Activated CD8-positive, alpha-beta memory T cell treated with anti-CD3 and anti-CD28 coated beads for 1 hour (primary cell): ENCODE measurements around the gene BICRAL.
"Not testable (repeated sequence)": the region's sequence is repeated elsewhere in the genome, so short reads cannot be mapped to it uniquely, and the experiment has no call there.

Source experiments
- DNase-seq, 2 donors: peaks; one replicate each; pipeline ENCODE4 v3.0.0-alpha.2; 2020; ENCODE audit warnings: low read depth in 1 of 2; ENCODE audit errors: extremely low read depth in 1 of 2

The BICRAL gene

DNA sequence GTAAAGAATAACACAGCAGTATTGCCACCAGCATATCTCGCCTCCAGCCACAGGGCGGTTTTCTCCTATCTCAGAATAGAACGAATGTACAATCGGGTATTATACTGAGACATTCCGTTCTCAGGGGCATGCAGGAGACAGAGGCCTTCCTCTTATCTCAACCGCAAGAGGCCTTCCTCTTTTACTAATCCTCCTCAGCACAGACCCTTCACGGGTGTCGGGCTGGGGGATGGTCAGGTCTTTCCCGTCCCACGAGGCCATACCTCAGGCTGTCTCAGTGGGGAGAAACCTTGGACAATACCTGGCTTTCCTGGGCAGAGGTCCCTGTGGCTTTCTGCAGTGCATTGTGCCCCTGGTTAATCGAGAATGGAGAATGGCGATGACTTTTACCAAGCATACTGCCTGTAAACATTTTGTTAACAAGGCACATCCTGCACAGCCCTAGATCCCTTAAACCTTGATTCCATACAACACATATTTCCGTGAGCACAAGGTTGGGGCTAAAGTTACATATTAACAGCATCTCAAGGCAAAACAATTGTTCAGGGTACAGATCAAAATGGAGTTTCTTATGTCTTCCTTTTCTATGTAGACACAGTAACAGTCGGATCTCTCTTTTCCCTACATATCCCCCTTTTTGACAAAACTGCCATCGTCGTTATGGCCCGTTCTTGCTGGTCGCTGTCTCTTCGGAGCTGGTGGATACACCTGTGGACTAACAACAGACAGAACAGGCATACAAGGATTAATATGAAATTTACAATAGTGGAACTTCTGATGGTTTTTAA, 112.4 kb downstream of the BICRAL start:
- not testable (repeated sequence) for DNase-seq

DNA sequence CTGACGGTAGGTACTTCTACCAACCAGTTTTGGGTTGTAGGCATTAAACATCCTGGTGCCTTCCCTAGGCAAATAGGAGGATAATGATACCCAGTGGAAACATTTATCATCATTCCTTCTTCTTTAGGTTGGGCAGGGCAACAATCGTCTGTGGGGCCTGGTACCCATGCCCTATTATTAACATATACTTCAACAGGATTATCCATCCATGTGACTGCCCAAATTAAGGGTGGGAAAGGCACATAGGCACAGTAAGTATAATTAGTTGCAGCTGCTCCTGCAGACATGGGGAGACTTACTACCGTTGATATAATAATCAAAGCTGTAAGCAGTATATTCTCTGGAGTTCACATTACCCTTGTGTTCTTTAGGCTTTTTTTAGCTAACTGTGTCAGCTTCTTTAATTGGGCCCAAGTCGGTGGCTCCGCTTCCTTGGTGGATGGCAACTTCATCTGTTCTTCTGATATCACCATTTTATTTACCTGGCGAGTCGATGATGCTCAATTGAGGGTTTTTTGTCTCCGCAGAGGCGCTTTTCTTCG, 114.4 kb downstream of the BICRAL start:
- no peak for DNase-seq

DNA sequence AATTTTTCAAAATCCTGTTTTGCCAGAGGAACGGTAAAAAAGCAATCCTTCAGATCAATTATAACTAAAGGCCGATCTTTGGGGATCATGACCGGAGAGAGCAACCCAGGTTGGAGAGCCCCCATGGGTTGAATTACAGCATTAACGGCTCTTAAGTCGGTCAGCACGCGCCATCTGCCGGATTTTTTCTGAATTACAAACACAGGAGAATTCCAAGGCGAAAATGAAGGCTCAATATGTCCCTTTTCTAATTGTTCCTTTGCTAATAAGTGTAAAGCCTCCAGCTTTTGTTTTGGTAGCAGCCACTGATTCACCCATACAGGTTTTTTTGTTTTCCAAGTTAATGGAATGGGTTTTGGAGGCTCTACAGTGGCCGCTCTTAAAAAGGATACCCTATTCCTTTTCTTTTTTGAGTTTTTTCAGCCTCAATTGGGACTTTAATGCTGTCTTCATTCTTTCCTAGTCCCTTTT, 117.1 kb downstream of the BICRAL start:
- DNase-seq, result peak; percentile 38 to 54

DNA sequence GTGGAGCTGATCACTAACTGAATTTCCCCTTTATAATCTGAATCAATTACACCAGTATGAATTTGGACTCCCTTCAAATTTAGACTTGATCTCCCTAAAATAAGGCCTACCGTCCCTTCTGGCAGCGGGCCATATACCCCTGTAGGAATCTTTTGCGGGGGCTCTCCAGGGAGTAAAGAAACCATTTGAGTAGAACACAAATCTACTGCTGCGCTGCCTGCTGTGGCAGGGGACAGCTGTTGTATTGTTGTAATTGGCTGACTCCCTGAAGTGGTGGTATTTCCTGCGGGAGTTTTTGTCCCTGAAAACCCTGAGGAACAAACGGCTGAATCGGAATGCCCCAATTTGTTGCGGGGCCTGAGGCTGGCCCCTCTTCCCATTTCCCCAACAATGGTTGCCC, 118.0 kb downstream of the BICRAL start:
- no peak for DNase-seq

DNA sequence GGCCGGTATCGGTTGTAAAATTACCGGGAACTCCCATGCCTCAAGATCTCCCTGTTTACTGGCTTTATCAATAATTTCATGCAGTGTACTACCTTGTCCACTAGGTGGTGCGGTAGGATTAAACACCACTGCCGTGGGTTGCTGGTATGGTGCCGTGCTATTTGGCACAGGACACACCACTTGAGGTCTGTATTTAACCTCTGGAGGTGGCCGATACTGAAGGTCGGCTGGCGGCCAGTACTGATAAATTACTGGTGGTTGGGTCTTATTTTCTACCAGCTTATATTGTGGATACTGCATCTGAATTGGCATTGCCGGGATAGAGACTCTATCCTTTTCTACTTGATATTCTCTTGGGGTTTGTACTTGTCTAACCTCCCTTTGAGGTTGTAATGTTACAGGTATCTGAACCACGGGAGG, 119.7 kb downstream of the BICRAL start:
- peak; percentile 33 to 37 for DNase-seq

DNA sequence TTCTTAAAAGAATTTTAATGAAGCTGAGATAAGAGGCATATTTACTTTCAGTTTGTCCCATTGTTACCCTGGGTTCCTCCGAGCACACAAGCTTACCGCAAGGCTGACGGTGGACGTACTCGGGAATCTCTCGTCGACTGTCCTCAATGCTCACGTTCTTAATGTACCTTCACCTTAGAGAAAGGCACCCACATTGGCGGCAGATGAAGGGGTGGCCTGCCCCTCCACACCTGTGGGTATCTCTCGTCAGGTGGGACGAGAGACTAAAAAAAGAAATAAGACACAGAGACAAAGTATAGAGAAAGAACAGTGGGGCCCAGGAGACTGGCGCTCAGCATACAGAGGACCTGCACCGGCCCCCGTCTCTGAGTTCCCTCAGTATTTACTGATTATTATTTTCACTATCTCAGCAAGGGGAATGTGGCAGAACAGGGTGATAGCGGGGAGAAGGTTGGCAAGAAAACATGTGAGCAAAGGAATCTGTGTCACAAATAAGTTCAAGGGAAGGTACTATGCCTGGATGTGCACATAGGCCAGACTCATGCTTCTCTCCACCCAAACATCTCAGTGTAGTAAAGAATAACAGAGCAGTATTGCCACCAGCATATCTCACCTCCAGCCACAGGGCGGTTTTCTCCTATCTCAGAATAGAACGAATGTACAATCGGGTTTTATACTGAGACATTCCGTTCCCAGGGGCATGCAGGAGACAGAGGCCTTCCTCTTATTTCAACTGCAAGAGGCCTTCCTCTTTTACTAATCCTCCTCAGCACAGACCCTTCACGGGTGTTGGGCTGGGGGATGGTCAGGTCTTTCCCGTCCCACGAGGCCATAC, 120.8 kb downstream of the BICRAL start:
- DNase-seq, result not testable (repeated sequence)

DNA sequence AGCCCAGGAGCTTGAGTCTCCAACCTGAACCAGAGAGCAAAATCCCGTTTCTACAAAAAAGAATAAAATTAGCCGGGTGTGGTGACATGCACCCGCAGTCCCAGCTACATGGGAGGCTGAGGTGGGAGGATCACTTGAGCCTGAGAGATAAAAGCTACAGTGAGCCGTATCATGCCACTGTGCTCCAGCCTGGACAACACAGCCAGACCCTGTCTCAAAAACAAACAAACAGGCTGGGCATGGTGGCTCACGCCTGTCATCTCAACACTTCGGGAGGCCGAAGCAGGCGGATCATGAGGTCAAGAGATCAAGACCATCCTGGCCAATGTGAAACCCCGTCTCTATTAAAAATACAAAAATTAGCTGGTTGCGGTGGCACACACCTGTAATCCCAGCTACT, 122.6 kb downstream of the BICRAL start:
- no peak for DNase-seq

DNA sequence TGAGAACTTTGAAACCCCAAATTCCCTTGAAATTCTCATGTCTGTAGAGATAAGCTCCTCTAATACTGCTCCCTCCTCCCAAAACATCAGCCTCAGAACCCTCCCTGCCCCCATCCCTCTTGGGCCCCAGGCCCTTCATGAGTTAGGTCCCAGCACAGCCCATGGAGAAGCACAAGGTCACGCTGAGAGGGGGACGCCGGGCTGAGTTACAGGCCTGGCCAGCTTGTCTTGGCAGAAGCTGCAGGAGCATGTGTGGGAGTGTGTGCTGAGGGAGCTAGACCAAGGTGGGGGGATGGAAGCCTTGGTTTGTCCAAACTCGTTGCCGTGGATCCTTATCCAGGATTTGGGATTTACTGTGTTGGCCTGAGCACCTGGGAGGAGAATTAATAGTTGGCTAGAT, 125.5 kb downstream of the BICRAL start:
- no peak for DNase-seq

DNA sequence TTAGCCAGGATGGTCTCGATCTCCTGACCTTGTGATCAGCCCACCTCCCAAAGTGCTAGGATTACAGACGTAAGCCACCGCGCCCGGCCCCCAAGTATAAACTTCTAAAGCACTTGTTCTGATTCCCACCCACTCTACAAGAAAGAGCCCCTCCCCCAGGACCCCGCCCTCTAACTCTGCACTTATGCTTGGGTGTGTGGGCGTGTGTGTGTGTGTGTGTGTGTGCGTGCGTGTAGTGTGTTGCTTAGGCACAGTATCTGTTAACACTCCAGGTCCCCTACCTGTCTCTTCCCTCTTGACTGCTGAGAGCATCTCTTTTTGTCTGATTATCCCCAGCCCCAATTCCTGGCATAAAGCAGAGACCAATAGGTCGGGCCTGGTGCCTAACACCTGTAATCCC, 128.0 kb downstream of the BICRAL start:
- no peak for DNase-seq

DNA sequence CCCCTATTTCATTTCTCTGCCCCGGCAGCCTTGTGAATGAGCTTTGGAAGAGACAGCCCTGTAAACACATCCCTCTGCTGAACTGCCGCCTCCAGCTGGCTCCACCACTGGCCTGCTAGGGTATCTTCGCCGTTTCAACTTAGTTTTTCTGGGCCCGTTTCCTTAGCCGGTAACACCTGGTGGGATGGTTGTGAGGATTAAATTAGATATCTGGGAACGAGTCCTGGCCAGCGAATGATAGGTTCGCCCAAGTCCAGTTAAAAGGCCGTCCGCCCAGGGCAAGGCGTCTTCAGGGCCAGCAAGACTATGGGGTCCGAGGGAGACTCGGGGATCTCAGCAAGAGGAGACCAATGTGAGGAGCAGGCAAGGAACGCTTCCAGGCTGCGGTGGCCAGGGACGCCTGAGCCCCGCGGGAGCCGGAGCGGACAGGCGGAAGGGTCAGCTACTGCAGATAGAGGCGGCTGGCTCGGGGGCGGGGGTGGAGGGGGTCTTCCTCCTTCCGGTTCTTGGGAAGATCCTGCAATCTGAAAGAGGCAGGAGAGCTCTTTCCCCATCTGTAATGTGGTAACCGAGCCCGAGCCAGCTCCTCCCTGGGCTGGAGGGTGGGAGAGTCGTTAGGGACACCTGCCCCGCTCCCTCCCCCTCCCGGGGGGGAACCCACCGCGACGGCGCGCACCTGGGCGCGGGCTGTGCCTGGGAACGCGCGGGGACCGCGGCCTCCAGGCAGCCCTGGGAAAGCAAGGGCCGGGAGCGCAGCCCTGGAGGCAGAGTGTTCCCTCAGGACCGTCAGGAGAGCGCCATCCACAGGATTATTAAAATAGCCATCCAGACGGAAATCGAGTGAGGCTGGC, 129.5 kb downstream of the BICRAL start:
- DNase-seq, result no peak

DNA sequence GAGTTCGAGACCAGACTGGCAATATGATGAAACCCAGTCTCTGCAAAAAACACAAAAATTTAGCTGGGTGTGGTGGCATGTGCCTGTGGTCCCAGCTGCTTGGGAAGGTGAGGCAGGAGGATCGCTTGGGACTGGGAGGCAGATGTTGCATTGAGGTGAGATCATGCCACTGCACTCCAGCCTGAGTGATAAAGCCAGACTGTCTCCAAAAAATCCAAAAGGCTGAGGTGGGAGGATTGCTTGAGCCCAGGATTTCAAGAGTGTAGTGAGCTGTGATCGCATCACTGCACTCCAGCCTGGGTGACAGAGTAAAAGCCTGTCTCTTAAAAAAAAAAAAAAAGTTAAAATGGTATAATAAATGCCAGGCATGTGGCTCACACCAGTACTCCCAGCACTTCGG, 132.7 kb downstream of the BICRAL start:
- DNase-seq, result no peak

DNA sequence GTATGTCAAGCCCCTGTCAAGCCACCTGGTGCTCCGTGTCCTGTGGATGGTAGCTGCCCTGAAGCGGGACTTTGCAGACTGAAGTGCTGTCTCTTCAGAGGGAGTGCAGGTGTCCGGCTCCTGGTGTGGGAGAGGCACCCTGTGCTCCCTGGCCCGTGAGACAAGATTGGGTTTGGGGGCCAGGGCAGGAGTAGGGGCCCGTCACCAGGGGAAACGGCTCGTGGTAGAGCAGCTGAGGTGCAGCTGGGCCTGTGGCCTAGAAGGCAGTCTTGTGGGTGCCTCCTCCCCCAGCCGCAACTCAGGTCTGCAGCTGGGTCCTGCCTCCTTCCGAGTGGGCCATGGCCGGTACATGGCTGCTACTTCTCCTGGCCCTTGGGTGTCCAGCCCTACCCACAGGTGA, 133.9 kb downstream of the BICRAL start, which contains the start of gene PTCRA:
TSS of gene PTCRA (plus strand) at position 322 of the 400 bp plus-strand sequence. CDS start at position 339, 17 bp downstream.
- no peak for DNase-seq

DNA sequence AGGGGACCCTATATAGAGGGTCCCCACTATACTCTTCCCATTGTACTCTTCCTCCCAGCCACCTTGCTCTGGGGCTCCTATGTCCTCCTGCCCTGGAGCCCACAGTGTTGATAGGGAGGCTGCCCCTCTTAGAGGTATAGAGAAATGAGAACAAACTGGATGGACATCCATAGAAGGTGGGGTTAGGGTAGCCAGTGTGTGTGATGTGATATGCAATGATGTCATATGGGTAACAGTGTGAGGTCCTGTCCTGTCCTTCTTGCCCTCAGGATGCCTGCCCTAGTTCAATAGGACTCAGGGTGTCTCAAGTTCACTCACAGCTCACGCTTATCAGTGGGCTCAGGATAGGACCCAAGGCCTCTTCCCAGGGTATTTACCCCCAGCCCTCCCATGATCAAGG, 134.4 kb downstream of the BICRAL start:
- no peak for DNase-seq
